Panc1 (cell line): Measurements from ENCODE around the gene RNU11. TPM values are rescaled to one million over a fixed set of nuclear protein-coding genes. Genes with fewer than 3 reads are reported as not detected.

Experiments used
- ATAC-seq: fragments of 200-7000 bp; cut with Tn5 transposase; 2 replicates; pipeline ENCODE4 v1.9.1; 2020; ENCODE audit warnings: mild to moderate bottlenecking, moderate library complexity
- BruUV-seq: library from RNA; stranded (reverse); fragments of 400-500 nt; replicated peaks from 2 replicates; lab custom pipeline; 2021; lab: Mats Ljungman, UMichigan
- CTCF ChIA-PET: fragments of 300-600 bp; sonication (Branson Sonifier 250); formaldehyde crosslinking; loops from one replicate; lab custom pipeline; 2022; ENCODE audit warnings: antibody characterized with exemption; lab: Charles Lee
- POLR2A ChIA-PET: fragments of 300-600 bp; sonication (Branson Sonifier 250); formaldehyde crosslinking; loops from one replicate; lab custom pipeline; 2022; ENCODE audit warnings: antibody characterized with exemption; lab: Charles Lee
- DNase-seq: peaks from one replicate; pipeline ENCODE4 v3.0.0-alpha.2; 2010; ENCODE audit warnings: low read depth, low spot score
- H3K27ac ChIP-seq: 2 replicates; pipeline ENCODE4 v1.5.1; 2011; ENCODE audit warnings: mild to moderate bottlenecking, low read length, inconsistent platforms
- H3K27me3 ChIP-seq: fragments of 200-500 bp; sonication (Bioruptor generic); 2 replicates; pipeline ENCODE4 v1.6.0; 2014; ENCODE audit warnings: low read length, inconsistent platforms; ENCODE audit not compliant: control insufficient read depth, insufficient read depth
- H3K36me3 ChIP-seq: fragments of 200-500 bp; sonication (Bioruptor generic); 2 replicates; pipeline ENCODE4 v1.5.1; 2014; ENCODE audit warnings: inconsistent platforms, mild to moderate bottlenecking, low read length, moderate library complexity; ENCODE audit not compliant: control insufficient read depth, insufficient read depth
- H3K4me1 ChIP-seq: 2 replicates; pipeline ENCODE4 v1.5.1; 2011; ENCODE audit warnings: inconsistent platforms, mild to moderate bottlenecking, low read length, moderate library complexity; ENCODE audit not compliant: control insufficient read depth, insufficient read depth
- H3K4me3 ChIP-seq, 2 experiments: 2 replicates each; pipeline ENCODE4 v1.5.1; 2011 to 2012; ENCODE audit warnings: low read depth in 2 of 2, low read length in 2 of 2, mild to moderate bottlenecking in 2 of 2, inconsistent platforms in 1 of 2, moderate library complexity in 1 of 2
- H3K9me3 ChIP-seq: fragments of 200-500 bp; sonication (Bioruptor generic); 2 replicates; pipeline ENCODE4 v1.5.1; 2014; ENCODE audit warnings: low read depth, mild to moderate bottlenecking, inconsistent platforms, low read length, moderate library complexity; ENCODE audit not compliant: control insufficient read depth, insufficient read depth
- CTCF ChIP-seq: fragments of 450-650 bp; IDR thresholded peaks from 2 replicates; pipeline ENCODE4 v1.5.1; 2017; ENCODE audit warnings: mild to moderate bottlenecking
- POLR2AphosphoS5 ChIP-seq: IDR thresholded peaks from 2 replicates; pipeline ENCODE4 v1.6.1; 2012; ENCODE audit warnings: mild to moderate bottlenecking, low read depth, low read length, moderate library complexity
- REST ChIP-seq, 2 experiments: IDR thresholded peaks; 2 replicates each; pipeline ENCODE4 v1.6.1; 2011 to 2012; ENCODE audit warnings: low read depth in 2 of 2, control low read depth in 1 of 2, low read length in 1 of 2, mild to moderate bottlenecking in 1 of 2, moderate library complexity in 1 of 2; ENCODE audit not compliant: insufficient read depth in 1 of 2
- SIN3A ChIP-seq: IDR thresholded peaks from 2 replicates; pipeline ENCODE4 v1.6.1; 2012; ENCODE audit warnings: low read depth, mild to moderate bottlenecking, low read length, moderate library complexity, borderline replicate concordance; ENCODE audit not compliant: insufficient read depth
- TCF7L2 ChIP-seq: IDR thresholded peaks from 2 replicates; pipeline ENCODE4 v1.6.1; 2011; ENCODE audit warnings: mild to moderate bottlenecking, low read depth, low read length, inconsistent platforms
- in situ Hi-C: cut with HindIII; loops from 2 replicates; pipeline ENCODE4 v1.10.0; 2016; ENCODE audit warnings: low sequenced_read_pairs, low pct_unique_long_range_greater_than_20kb
- intact Hi-C: fragments of 100-400 bp; cut with micrococcal nuclease; formaldehyde crosslinking; loops from one replicate; pipeline ENCODE4 v1.10.0; 2022; ENCODE audit not compliant: unreplicated experiment
- total RNA-seq: library from RNA; stranded (reverse); gene quantifications from one replicate; pipeline ENCODE4 v1.2.1, GENCODE V29; 2021; ENCODE audit not compliant: unreplicated experiment

Gene RNU11
- total RNA-seq, 1 experiment from 2014 or later, result not detected

GRCh38 chr1:28675924-28676257, 27.5 kb downstream of the RNU11 start:
- DNase-seq, result no peak
- Histone ChIP-seq H3K27ac (no peak overlapping the region), H3K36me3 (no peaks in the 10 kb centered on the region), H3K9me3 (no peaks in the 10 kb centered on the region), H3K4me1 (peaks cover under 1% of the 10 kb centered on the region; the same call in 1 of the 2 replicates), H3K27me3 (no peaks in the 10 kb centered on the region), H3K4me3 (no peak overlapping the region)
- CTCF ChIA-PET, result interaction anchor here (0.6 kb wide), 1 partner anchor 189 kb away, joined by 3 read pairs; no protein-coding TSS in a partner anchor
- TF ChIP-seq TCF7L2, result no peak
- no peak for TF ChIP-seq POLR2AphosphoS5
- no peak for TF ChIP-seq REST (IDR thresholded peaks at IDR 0.05; ENCODE audit: insufficient read depth in 1 of 2, low read depth in 2 of 2, low read length in 1 of 2)
- no peak for TF ChIP-seq SIN3A
- no peak for TF ChIP-seq CTCF
- intact Hi-C loops (no loop called here), in situ Hi-C loops (no loop called here)
- BruUV-seq, result TSS peak; percentile 65
- POLR2A ChIA-PET, result interaction anchor here (0.6 kb wide), 1 partner anchor 58 kb away, joined by 5 read pairs; no protein-coding TSS in a partner anchor
- ATAC-seq, result no peak

- Histone ChIP-seq H3K27ac (no peak overlapping the region), H3K36me3 (0 out of 2 replicates have a peak, but pooled peaks cover 2% of the 10 kb centered on the region), H3K27me3 (no peaks in the 10 kb centered on the region), H3K4me3 (no peak overlapping the region), H3K4me1 (no peaks in the 10 kb centered on the region), H3K9me3 (no peaks in the 10 kb centered on the region)
- BruUV-seq, result no TSS peak
- CTCF ChIA-PET, result interaction anchor here (0.7 kb wide), 1 partner anchor 9 kb away, joined by 6 read pairs; no protein-coding TSS in a partner anchor
- POLR2A ChIA-PET, result no interaction called here
- DNase-seq (no peak), ATAC-seq (no peak)
- in situ Hi-C loops, result no loop called here
- TF ChIP-seq TCF7L2 (no peak), CTCF (no peak), REST (IDR thresholded peaks at IDR 0.05; ENCODE audit: insufficient read depth in 1 of 2, low read depth in 2 of 2, low read length in 1 of 2) (no peak), SIN3A (no peak), POLR2AphosphoS5 (no peak)
- intact Hi-C loops, result no loop called here
Observed at GRCh38 chr1:28680151-28680550, 31.8 kb downstream of the RNU11 start.
